Endothelial cell of umbilical vein (primary cell): ENCODE measurements around the gene NRXN3. TPM values are rescaled to one million over a fixed set of nuclear protein-coding genes. Genes with fewer than 3 reads are reported as not detected.

Experiments
- BruUV-seq: library from RNA; stranded (reverse); fragments of 400-500 nt; replicated peaks from 2 replicates; lab custom pipeline; 2021; lab: Mats Ljungman, UMichigan
- CTCF ChIA-PET: fragments of 300-600, 350-600 bp; sonication (Branson Sonifier 250); formaldehyde crosslinking; loops from one replicate; lab custom pipeline; 2021; ENCODE audit warnings: antibody characterized with exemption, inconsistent platforms; lab: Charles Lee
- POLR2A ChIA-PET: fragments of 300-600, 350-600 bp; sonication (Branson Sonifier 250); formaldehyde crosslinking; loops from one replicate; lab custom pipeline; 2021; ENCODE audit warnings: antibody characterized with exemption, inconsistent platforms; lab: Charles Lee
- DNase-seq: peaks from one replicate; pipeline ENCODE4 v3.0.0-alpha.2; 2011; ENCODE audit warnings: low read depth, low spot score
- FAIRE-seq: peaks from 2 replicates; lab custom pipeline; 2011; peaks lifted over from hg19 to GRCh38; lab: Jason Lieb, UNC
- H2AFZ ChIP-seq: 2 replicates; pipeline ENCODE4 v1.6.0; 2012; ENCODE audit warnings: low read depth, low read length, control low read depth, inconsistent platforms
- H3K27ac ChIP-seq: 2 replicates; pipeline ENCODE4 v1.5.1; 2011; ENCODE audit warnings: low read depth, mild to moderate bottlenecking, control low read depth, low read length, moderate library complexity; ENCODE audit not compliant: insufficient read depth
- H3K27me3 ChIP-seq, 2 experiments: 2 replicates each; pipeline versions ENCODE4 v1.6.0 to v1.6.1; 2011; ENCODE audit warnings: low read length in 2 of 2, mixed read lengths in 1 of 2; ENCODE audit not compliant: control insufficient read depth in 2 of 2, insufficient read depth in 2 of 2
- H3K36me3 ChIP-seq, 2 experiments: 2 replicates in 1 of 2; 3 replicates in 1 of 2; pipeline ENCODE4 v1.5.1; 2011; ENCODE audit warnings: low read length in 2 of 2, mild to moderate bottlenecking in 1 of 2, moderate library complexity in 1 of 2; ENCODE audit not compliant: control insufficient read depth in 2 of 2, insufficient read depth in 2 of 2; ENCODE audit errors: extremely low read depth in 1 of 2
- H3K4me1 ChIP-seq: 3 replicates; pipeline ENCODE4 v1.5.1; 2011; ENCODE audit warnings: mild to moderate bottlenecking, low read length; ENCODE audit not compliant: control insufficient read depth, insufficient read depth; ENCODE audit errors: extremely low read depth
- H3K4me2 ChIP-seq: 2 replicates; pipeline ENCODE4 v1.6.1; 2011; ENCODE audit warnings: low read length, control low read depth, mixed read lengths; ENCODE audit not compliant: insufficient read depth
- H3K4me3 ChIP-seq, 3 experiments: fragments of 200-600 bp in 1 of 3; sonication (generic), shearing (Covaris generic) in 1 of 3; replicated peaks in 1 of 3; 2 replicates each; pipeline ENCODE4 v1.5.1; 2011 to 2016; ENCODE audit warnings: control low read depth in 3 of 3, low read length in 3 of 3, mild to moderate bottlenecking in 2 of 3, inconsistent platforms in 1 of 3, low read depth in 1 of 3, moderate library complexity in 1 of 3; ENCODE audit not compliant: insufficient read depth in 1 of 3
- H3K79me2 ChIP-seq: 2 replicates; pipeline ENCODE4 v1.6.0; 2012; ENCODE audit warnings: low read length, inconsistent platforms; ENCODE audit not compliant: control insufficient read depth, insufficient read depth
- H3K9ac ChIP-seq: replicated peaks from 2 replicates; pipeline ENCODE3; 2011; ENCODE audit warnings: low read length, control low read depth; ENCODE audit not compliant: insufficient read depth; ENCODE audit errors: extremely low read depth
- H3K9me1 ChIP-seq: replicated peaks from 3 replicates; pipeline ENCODE4 v1.6.0; 2011; ENCODE audit warnings: mild to moderate bottlenecking, low read length; ENCODE audit not compliant: control insufficient read depth, insufficient read depth; ENCODE audit errors: extremely low read depth
- H3K9me3 ChIP-seq: replicated peaks from 2 replicates; pipeline ENCODE4 v1.5.1; 2012; ENCODE audit warnings: low read length, inconsistent platforms; ENCODE audit not compliant: control insufficient read depth, insufficient read depth
- H4K20me1 ChIP-seq: replicated peaks from 2 replicates; pipeline ENCODE3; 2011; ENCODE audit warnings: mild to moderate bottlenecking, low read length; ENCODE audit not compliant: control insufficient read depth, insufficient read depth; ENCODE audit errors: extremely low read depth
- CTCF ChIP-seq, 2 donors: IDR thresholded peaks; 1 replicate in 1 of 2; 2 replicates in 1 of 2; pipeline ENCODE4 v1.5.1; 2011; ENCODE audit warnings: low read length in 2 of 2, mild to moderate bottlenecking in 2 of 2, moderate library complexity in 2 of 2, control low read depth in 1 of 2, inconsistent platforms in 1 of 2, low read depth in 1 of 2; ENCODE audit not compliant: insufficient read depth in 1 of 2; ENCODE audit errors: extremely low read depth in 1 of 2
- EZH2 ChIP-seq: IDR thresholded peaks from 2 replicates; pipeline ENCODE4 v1.6.1; 2012; ENCODE audit warnings: borderline replicate concordance, low read depth, mild to moderate bottlenecking, moderate library complexity, low read length, inconsistent platforms; ENCODE audit not compliant: severe bottlenecking
- FOS ChIP-seq: IDR thresholded peaks from 2 replicates; pipeline ENCODE4 v1.6.1; 2011; ENCODE audit warnings: mild to moderate bottlenecking, low read length, moderate library complexity, borderline replicate concordance; ENCODE audit not compliant: insufficient read depth
- GATA2 ChIP-seq: IDR thresholded peaks from 2 replicates; pipeline ENCODE4 v1.7.0; 2011; ENCODE audit warnings: low read depth, mild to moderate bottlenecking, moderate library complexity, mixed read lengths, low read length; ENCODE audit not compliant: insufficient read length, insufficient read depth
- JUN ChIP-seq: IDR thresholded peaks from 2 replicates; pipeline ENCODE4 v1.6.1; 2011; ENCODE audit warnings: borderline replicate concordance, low read depth; ENCODE audit not compliant: insufficient read length, insufficient read depth
- MAX ChIP-seq: IDR thresholded peaks from 2 replicates; pipeline ENCODE4 v1.6.1; 2011; ENCODE audit not compliant: insufficient read depth, insufficient read length
- MYC ChIP-seq: IDR thresholded peaks from one replicate; pipeline ENCODE4 v1.6.1; 2011; ENCODE audit warnings: mild to moderate bottlenecking, low read depth, low read length
- POLR2A ChIP-seq: IDR thresholded peaks from 2 replicates; pipeline ENCODE4 v1.6.1; 2012; ENCODE audit warnings: low read depth, mild to moderate bottlenecking, control low read depth, low read length
- POLR2AphosphoS5 ChIP-seq: IDR thresholded peaks from 2 replicates; pipeline ENCODE4 v1.6.1; 2012; ENCODE audit warnings: low read depth, mild to moderate bottlenecking, control low read depth, low read length, moderate library complexity; ENCODE audit not compliant: insufficient read depth
- dilution Hi-C: fragments of 300-500 bp; cut with MboI; formaldehyde crosslinking; loops from one replicate; pipeline ENCODE4 v1.15.0; 2019; ENCODE audit warnings: low sequenced_read_pairs; ENCODE audit not compliant: extremely low pct_ligation_motif_present
- intact Hi-C: fragments of 100-400 bp; cut with micrococcal nuclease; formaldehyde crosslinking; loops from one replicate; pipeline ENCODE4 v1.10.0; 2022
- polyA plus RNA-seq, 4 experiments: library from polyadenylated mRNA; depleted of rRNA in 3 of 4; stranded (reverse) in 3 of 4; unstranded in 1 of 4; fragments of >200 nt; gene quantifications; 2 replicates each; pipeline versions ENCODE4 v1.2.1 to v1.2.3, GENCODE V29; 2011 to 2012; ENCODE audit warnings: missing spikeins in 1 of 4
- total RNA-seq: library from RNA; stranded (reverse); gene quantifications from 2 replicates; pipeline ENCODE4 v1.2.3, GENCODE V29; 2021

Gene NRXN3
- total and polyA plus RNA-seq, 2 donors (not counting 3 experiments of a cell fraction or from before 2014, with no cell fraction given), result 0.72 to 4.2 TPM

DNA sequence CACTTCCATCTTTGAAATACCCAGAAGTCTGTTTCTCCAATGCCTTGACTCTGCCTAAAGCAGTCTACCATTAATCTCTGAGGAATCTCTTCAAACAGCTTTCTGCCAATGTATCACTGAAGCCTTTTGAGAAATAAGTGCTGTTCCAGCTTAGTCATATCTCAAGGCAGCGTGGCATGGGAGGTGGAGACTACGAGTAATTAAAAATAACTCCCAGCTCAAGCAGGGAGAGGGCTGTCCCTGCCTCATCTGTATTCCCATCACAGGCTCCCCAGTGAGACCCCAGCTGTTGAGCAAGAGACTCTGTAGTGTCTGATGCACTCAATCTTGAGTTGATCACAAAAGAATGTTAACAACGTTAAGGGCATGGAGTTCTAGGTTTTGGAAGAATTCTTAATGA, 1340.5 kb downstream of the NRXN3 start:
- no peaks in the 10 kb centered on the region for H3K79me2 ChIP-seq
- ChIA-PET CTCF (no interaction called here), POLR2A (no interaction called here)
- FAIRE-seq (no peak), DNase-seq (no peak)
- no peaks in the 10 kb centered on the region for H4K20me1 ChIP-seq
- H3K4me3 ChIP-seq, result no peak overlapping the region
- no peaks in the 10 kb centered on the region for H3K4me1 ChIP-seq
- no peaks in the 10 kb centered on the region for H3K27me3 ChIP-seq
- no peaks in the 10 kb centered on the region for H3K36me3 ChIP-seq
- TF ChIP-seq EZH2, result no peak
- H3K9ac ChIP-seq, result no peak overlapping the region
- dilution Hi-C loops, result no loop called here
- no peak overlapping the region for H3K4me2 ChIP-seq
- no peak overlapping the region for H3K27ac ChIP-seq
- H3K9me3 ChIP-seq, result no peaks in the 10 kb centered on the region
- H2AFZ ChIP-seq, result no peak overlapping the region
- H3K9me1 ChIP-seq, result no peaks in the 10 kb centered on the region
- intact Hi-C loops, result no loop called here
- BruUV-seq, result no TSS peak

GRCh38 chr14:79511146-79511545, 1341.0 kb downstream of the NRXN3 start:
- H3K36me3 ChIP-seq, result no peaks in the 10 kb centered on the region
- no peak for FAIRE-seq
- no peak for DNase-seq
- H4K20me1 ChIP-seq, result no peaks in the 10 kb centered on the region
- no peaks in the 10 kb centered on the region for H3K9me3 ChIP-seq
- no peak for TF ChIP-seq GATA2
- TF ChIP-seq CTCF (IDR thresholded peaks at IDR 0.05; ENCODE audit: extremely low read depth in 1 of 2, insufficient read depth in 1 of 2, low read depth in 1 of 2, low read length in 2 of 2), result no peak
- TF ChIP-seq MAX, result no peak
- no peak for TF ChIP-seq FOS
- no peak for TF ChIP-seq MYC
- no peak for TF ChIP-seq POLR2AphosphoS5
- TF ChIP-seq POLR2A, result no peak
- no peak for TF ChIP-seq EZH2
- no peak for TF ChIP-seq JUN
- ChIA-PET CTCF (no interaction called here), POLR2A (no interaction called here)
- no peak overlapping the region for H3K27ac ChIP-seq
- BruUV-seq, result no TSS peak
- no peaks in the 10 kb centered on the region for H3K9me1 ChIP-seq
- H3K9ac ChIP-seq, result no peak overlapping the region
- H2AFZ ChIP-seq, result no peak overlapping the region
- no peaks in the 10 kb centered on the region for H3K4me1 ChIP-seq
- intact Hi-C loops (no loop called here), dilution Hi-C loops (no loop called here)
- H3K27me3 ChIP-seq, result no peaks in the 10 kb centered on the region
- no peaks in the 10 kb centered on the region for H3K79me2 ChIP-seq
- no peak overlapping the region for H3K4me2 ChIP-seq
- no peak overlapping the region for H3K4me3 ChIP-seq
